ENCODE measurements around the gene GFAP.

DNA sequence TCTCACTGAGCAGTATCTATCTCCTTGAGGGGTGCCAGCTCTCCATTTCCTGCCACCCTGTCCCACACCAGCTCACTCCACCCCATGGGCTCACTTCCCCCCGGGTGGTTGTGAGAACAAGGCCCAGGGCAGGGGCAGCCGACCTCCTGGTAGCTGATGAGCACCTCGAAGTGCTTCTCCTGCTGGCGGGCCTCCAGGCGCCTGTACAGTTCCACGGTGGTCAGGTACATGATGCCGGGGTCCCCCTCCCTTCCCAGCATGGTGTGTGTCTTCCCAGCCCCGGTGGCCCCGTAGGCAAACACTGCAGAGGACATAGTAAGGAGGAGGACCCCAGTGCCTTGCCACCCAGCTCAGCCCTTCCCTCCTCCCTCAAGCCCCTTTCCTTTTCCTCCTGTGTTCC, 19.8 kb upstream of the GFAP start:
- TF ChIP-seq, protein P1, sequence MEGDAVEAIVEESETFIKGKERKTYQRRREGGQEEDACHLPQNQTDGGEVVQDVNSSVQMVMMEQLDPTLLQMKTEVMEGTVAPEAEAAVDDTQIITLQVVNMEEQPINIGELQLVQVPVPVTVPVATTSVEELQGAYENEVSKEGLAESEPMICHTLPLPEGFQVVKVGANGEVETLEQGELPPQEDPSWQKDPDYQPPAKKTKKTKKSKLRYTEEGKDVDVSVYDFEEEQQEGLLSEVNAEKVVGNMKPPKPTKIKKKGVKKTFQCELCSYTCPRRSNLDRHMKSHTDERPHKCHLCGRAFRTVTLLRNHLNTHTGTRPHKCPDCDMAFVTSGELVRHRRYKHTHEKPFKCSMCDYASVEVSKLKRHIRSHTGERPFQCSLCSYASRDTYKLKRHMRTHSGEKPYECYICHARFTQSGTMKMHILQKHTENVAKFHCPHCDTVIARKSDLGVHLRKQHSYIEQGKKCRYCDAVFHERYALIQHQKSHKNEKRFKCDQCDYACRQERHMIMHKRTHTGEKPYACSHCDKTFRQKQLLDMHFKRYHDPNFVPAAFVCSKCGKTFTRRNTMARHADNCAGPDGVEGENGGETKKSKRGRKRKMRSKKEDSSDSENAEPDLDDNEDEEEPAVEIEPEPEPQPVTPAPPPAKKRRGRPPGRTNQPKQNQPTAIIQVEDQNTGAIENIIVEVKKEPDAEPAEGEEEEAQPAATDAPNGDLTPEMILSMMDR (IDR thresholded peaks at IDR 0.05; ENCODE audit: low read length) = no peak
- no peak for TF ChIP-seq EZH2 (IDR thresholded peaks at IDR 0.05; ENCODE audit: borderline replicate concordance, low read length)
